Transverse colon (tissue), 4 donors: ENCODE data around the gene RAB40B.

Source experiments
- EP300 ChIP-seq: sonication (generic); formaldehyde crosslinking; IDR thresholded peaks from one replicate; pipeline ENCODE4 v1.6.1; 2017; ENCODE audit warnings: antibody characterized with exemption, low read depth
- POLR2A ChIP-seq: fragments of 450-650 bp; IDR thresholded peaks from one replicate; pipeline ENCODE4 v1.6.1; 2016; ENCODE audit warnings: antibody characterized with exemption, mild to moderate bottlenecking, moderate library complexity
- POLR2AphosphoS5 ChIP-seq, 3 donors: sonication (generic); formaldehyde crosslinking; IDR thresholded peaks; one replicate each; pipeline ENCODE4 v1.6.1; 2016; ENCODE audit warnings: antibody characterized with exemption in 3 of 3
- TF ChIP-seq, protein P1 (sequence below), 5 experiments: fragments of 200-600 bp in 3 of 5; fragments of 450-650 bp in 2 of 5; sonication (generic) in 3 of 5; IDR thresholded peaks; 1 replicate in 2 of 5; 2 replicates in 3 of 5; pipeline ENCODE4 v1.5.1; 2016 to 2017; ENCODE audit warnings: antibody characterized with exemption in 5 of 5, inconsistent platforms in 3 of 5, mild to moderate bottlenecking in 2 of 5, moderate library complexity in 1 of 5

DNA sequence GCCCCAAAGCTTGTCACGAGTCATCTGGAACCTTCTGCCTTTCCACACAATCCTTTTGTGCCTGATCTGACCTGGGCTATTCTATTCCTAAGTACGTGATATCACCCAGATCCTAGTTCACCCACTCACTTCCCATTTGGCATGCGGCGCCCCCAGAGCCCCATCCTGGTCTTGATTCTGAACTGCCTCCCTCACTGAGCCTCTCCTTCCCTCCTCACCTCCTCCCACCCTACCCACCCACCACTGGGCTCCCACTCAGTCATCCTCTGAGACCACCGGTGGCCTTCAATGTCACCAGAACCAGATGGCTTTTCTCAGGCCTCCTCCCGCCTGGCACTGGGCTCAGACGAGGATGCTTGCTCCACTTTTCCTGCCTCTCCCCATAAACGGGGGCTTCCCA, 68.8 kb downstream of the RAB40B start:
- TF ChIP-seq, protein P1, sequence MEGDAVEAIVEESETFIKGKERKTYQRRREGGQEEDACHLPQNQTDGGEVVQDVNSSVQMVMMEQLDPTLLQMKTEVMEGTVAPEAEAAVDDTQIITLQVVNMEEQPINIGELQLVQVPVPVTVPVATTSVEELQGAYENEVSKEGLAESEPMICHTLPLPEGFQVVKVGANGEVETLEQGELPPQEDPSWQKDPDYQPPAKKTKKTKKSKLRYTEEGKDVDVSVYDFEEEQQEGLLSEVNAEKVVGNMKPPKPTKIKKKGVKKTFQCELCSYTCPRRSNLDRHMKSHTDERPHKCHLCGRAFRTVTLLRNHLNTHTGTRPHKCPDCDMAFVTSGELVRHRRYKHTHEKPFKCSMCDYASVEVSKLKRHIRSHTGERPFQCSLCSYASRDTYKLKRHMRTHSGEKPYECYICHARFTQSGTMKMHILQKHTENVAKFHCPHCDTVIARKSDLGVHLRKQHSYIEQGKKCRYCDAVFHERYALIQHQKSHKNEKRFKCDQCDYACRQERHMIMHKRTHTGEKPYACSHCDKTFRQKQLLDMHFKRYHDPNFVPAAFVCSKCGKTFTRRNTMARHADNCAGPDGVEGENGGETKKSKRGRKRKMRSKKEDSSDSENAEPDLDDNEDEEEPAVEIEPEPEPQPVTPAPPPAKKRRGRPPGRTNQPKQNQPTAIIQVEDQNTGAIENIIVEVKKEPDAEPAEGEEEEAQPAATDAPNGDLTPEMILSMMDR (IDR thresholded peaks at IDR 0.05), result no peak
- TF ChIP-seq POLR2A (no peak), EP300 (no peak), POLR2AphosphoS5 (IDR thresholded peaks at IDR 0.05) (no peak)
